Breast epithelium (tissue), 4 donors: ENCODE data around the gene PPOX. TPM values are rescaled to one million over a fixed set of nuclear protein-coding genes. Genes with fewer than 3 reads are reported as not detected.

ENCODE experiments used
- DNase-seq, 2 donors: peaks; one replicate each; pipeline ENCODE4 v3.0.0-alpha.2; 2019; ENCODE audit warnings: low spot score in 2 of 2
- H3K27ac ChIP-seq, 2 donors: fragments of 200-600 bp; sonication (generic) in 1 of 2; one replicate each; pipeline ENCODE4 v1.5.1; 2016 to 2019; ENCODE audit warnings: mild to moderate bottlenecking in 1 of 2
- H3K27me3 ChIP-seq, 2 donors: fragments of 200-600 bp; sonication (generic) in 1 of 2; one replicate each; pipeline versions ENCODE4 v1.5.1 to v1.6.0; 2017 to 2019; ENCODE audit warnings: control low read depth in 1 of 2, mild to moderate bottlenecking in 1 of 2
- H3K36me3 ChIP-seq: fragments of 200-600 bp; one replicate; pipeline ENCODE4 v1.5.1; 2019
- H3K4me1 ChIP-seq, 2 donors: fragments of 200-600 bp; sonication (generic); one replicate each; pipeline ENCODE4 v1.5.1; 2016 to 2019; ENCODE audit warnings: control low read depth in 1 of 2
- H3K4me3 ChIP-seq, 3 donors: fragments of 200-600 bp; sonication (generic); 1 replicate in 2 of 3; 2 replicates in 1 of 3; pipeline ENCODE4 v1.5.1; 2016 to 2019; ENCODE audit warnings: mild to moderate bottlenecking in 3 of 3, moderate library complexity in 2 of 3
- H3K9me3 ChIP-seq, 2 donors: fragments of 200-600 bp; sonication (generic) in 1 of 2; one replicate each; pipeline ENCODE4 v1.5.1; 2016 to 2019; ENCODE audit warnings: control low read depth in 1 of 2
- CTCF ChIP-seq, 3 donors: fragments of 450-650 bp; IDR thresholded peaks; one replicate each; pipeline ENCODE4 v1.5.1; 2016 to 2017; ENCODE audit warnings: antibody characterized with exemption in 3 of 3, mild to moderate bottlenecking in 3 of 3, moderate library complexity in 3 of 3
- POLR2A ChIP-seq: fragments of 450-650 bp; IDR thresholded peaks from one replicate; pipeline ENCODE4 v1.6.1; 2016; ENCODE audit warnings: antibody characterized with exemption, mild to moderate bottlenecking, moderate library complexity
- POLR2AphosphoS5 ChIP-seq, 3 donors: sonication (generic); formaldehyde crosslinking; IDR thresholded peaks; one replicate each; pipeline ENCODE4 v1.6.1; 2017; ENCODE audit warnings: antibody characterized with exemption in 3 of 3
- intact Hi-C: fragments of 100-400 bp; cut with DNase I; formaldehyde crosslinking; loops from one replicate; pipeline ENCODE4 v1.15.1; 2023; ENCODE audit warnings: low total_unique reads
- total RNA-seq, 3 donors: library from RNA; depleted of rRNA; stranded (reverse); fragments of >200 nt; gene quantifications; one replicate each; pipeline ENCODE4 v1.1.0, GENCODE V29; 2016

PPOX gene
- total RNA-seq, 3 donors from 2014 or later = 19.5 to 26.8 (median 25.2) TPM

GRCh38 chr1:161121834-161122233, 44.4 kb upstream of the PPOX start:
- Histone ChIP-seq H3K27ac (no peak overlapping the region), H3K4me3 (no peak overlapping the region), H3K4me1 (peaks cover 8 to 21% of the 10 kb centered on the region in 2 donors), H3K27me3 (no peaks in the 10 kb centered on the region), H3K9me3 (no peaks in the 10 kb centered on the region), H3K36me3 (peaks cover 4% of the 10 kb centered on the region)
- DNase-seq = no peak
- TF ChIP-seq POLR2AphosphoS5 (IDR thresholded peaks at IDR 0.05) = no peak
- TF ChIP-seq POLR2A = no peak
- TF ChIP-seq CTCF (IDR thresholded peaks at IDR 0.05) = no peak
- intact Hi-C loops = no loop called here

GRCh38 chr1:161122967-161123366, 43.3 kb upstream of the PPOX start:
- Histone ChIP-seq H3K9me3 (no peaks in the 10 kb centered on the region), H3K36me3 (peaks cover 4% of the 10 kb centered on the region), H3K27me3 (no peaks in the 10 kb centered on the region), H3K27ac (no peak overlapping the region), H3K4me1 (peaks cover 8 to 17% of the 10 kb centered on the region in 2 donors), H3K4me3 (no peak overlapping the region)
- intact Hi-C loops = no loop called here
- TF ChIP-seq POLR2AphosphoS5 (IDR thresholded peaks at IDR 0.05) (no peak), POLR2A (no peak), CTCF (IDR thresholded peaks at IDR 0.05) (no peak)
- no peak for DNase-seq

GRCh38 chr1:161127649-161128048, 38.6 kb upstream of the PPOX start:
- Histone ChIP-seq H3K36me3 (peaks cover under 1% of the 10 kb centered on the region), H3K9me3 (no peaks in the 10 kb centered on the region), H3K4me1 (peaks cover 0 to 9% of the 10 kb centered on the region in 2 donors), H3K27ac (no peak overlapping the region), H3K4me3 (no peak overlapping the region), H3K27me3 (no peaks in the 10 kb centered on the region)
- intact Hi-C loops = no loop called here
- no peak for TF ChIP-seq CTCF (IDR thresholded peaks at IDR 0.05)
- TF ChIP-seq POLR2AphosphoS5 (IDR thresholded peaks at IDR 0.05) = no peak
- TF ChIP-seq POLR2A = no peak
- no peak for DNase-seq

- no peak for DNase-seq
- Histone ChIP-seq H3K9me3 (no peaks in the 10 kb centered on the region), H3K36me3 (no peaks in the 10 kb centered on the region), H3K4me3 (no peak overlapping the region), H3K27ac (no peak overlapping the region), H3K27me3 (no peaks in the 10 kb centered on the region), H3K4me1 (peaks cover 0 to 11% of the 10 kb centered on the region in 2 donors)
- no peak for TF ChIP-seq CTCF (IDR thresholded peaks at IDR 0.05)
- TF ChIP-seq POLR2AphosphoS5 (IDR thresholded peaks at IDR 0.05) = no peak
- no peak for TF ChIP-seq POLR2A
- intact Hi-C loops = no loop called here
Observed at GRCh38 chr1:161128591-161129420, 37.4 kb upstream of the PPOX start.

- no peaks in the 10 kb centered on the region for H3K36me3 ChIP-seq
- intact Hi-C loops = no loop called here
- peaks cover 0 to 15% of the 10 kb centered on the region in 2 donors for H3K4me1 ChIP-seq
- H3K9me3 ChIP-seq = no peaks in the 10 kb centered on the region
- TF ChIP-seq CTCF (IDR thresholded peaks at IDR 0.05) (no peak), POLR2AphosphoS5 (IDR thresholded peaks at IDR 0.05) (no peak), POLR2A (no peak)
- DNase-seq = no peak
- peak overlapping the region in 1 of 3 donors; percentile 4 for H3K4me3 ChIP-seq
- no peaks in the 10 kb centered on the region for H3K27me3 ChIP-seq
- no peak overlapping the region for H3K27ac ChIP-seq
Observed at GRCh38 chr1:161130266-161130665, 36.0 kb upstream of the PPOX start.
